Gastrocnemius medialis (tissue), 4 donors: ENCODE results near the gene ZRANB3.

Source experiments
- CTCF ChIP-seq, 5 experiments: fragments of 450-650 bp in 3 of 5; fragments of 200-600 bp in 2 of 5; sonication (generic) in 2 of 5; IDR thresholded peaks in 4 of 5; conservative IDR thresholded peaks in 1 of 5; 1 replicate in 4 of 5; 2 replicates in 1 of 5; pipeline ENCODE4 v1.5.1; 2016 to 2019; ENCODE audit warnings: antibody characterized with exemption in 5 of 5, mild to moderate bottlenecking in 3 of 5, moderate library complexity in 3 of 5
- POLR2A ChIP-seq, 2 donors: fragments of 450-650 bp; IDR thresholded peaks; one replicate each; pipeline ENCODE4 v1.6.1; 2017; ENCODE audit warnings: antibody characterized with exemption in 2 of 2, mild to moderate bottlenecking in 2 of 2, moderate library complexity in 2 of 2

GRCh38 chr2:135230150-135230549 is 300.9 kb downstream of the ZRANB3 start:
- TF ChIP-seq CTCF (IDR thresholded peaks at IDR 0.05 in 4 of 5, conservative IDR thresholded peaks at IDR 0.05 in 1 of 5) (no peak), POLR2A (IDR thresholded peaks at IDR 0.05) (no peak)
